GM21723 (cell line): ENCODE measurements around the gene ADCY4.
"Not testable (repeated sequence)": the region's sequence is repeated elsewhere in the genome, so short reads cannot be mapped to it uniquely, and the experiment has no call there.

ENCODE experiments used
- ATAC-seq: cut with Tn5 transposase; IDR thresholded peaks from one replicate; pipeline ENCODE4 v1.9.1; 2021; ENCODE audit warnings: mild to moderate bottlenecking, moderate library complexity; ENCODE audit not compliant: unreplicated experiment

Gene ADCY4

GRCh38 chr14:24334431-24335291, at the start of gene ADCY4:
ADCY4 (minus strand) TSS chr14:24335071; CDS start chr14:24334652, 419 bp downstream.
- ATAC-seq = no peak

DNA sequence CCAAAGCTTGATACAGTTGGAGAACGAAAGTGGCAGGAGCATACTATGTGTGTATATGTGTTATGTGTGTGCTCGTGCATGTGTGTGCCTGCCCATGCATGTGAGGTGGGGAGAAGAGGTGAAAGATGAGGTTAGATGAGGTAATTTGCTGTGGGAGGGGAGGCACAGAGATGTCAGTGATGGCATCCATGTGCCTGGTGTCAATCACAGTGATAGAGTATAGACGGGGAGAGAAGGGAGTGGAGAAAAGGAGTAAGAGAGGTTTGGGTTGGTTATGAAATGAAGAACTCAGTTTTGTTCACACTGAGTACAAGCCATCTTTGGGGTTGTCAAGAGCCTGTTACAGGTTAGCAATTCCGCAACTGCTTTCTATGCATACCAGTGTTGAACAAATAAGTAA, 49.3 kb upstream of the ADCY4 start:
- ATAC-seq = no peak

- ATAC-seq = no peak
Observed at GRCh38 chr14:24382064-24382371, 47.1 kb upstream of the ADCY4 start.

GRCh38 chr14:24381363-24382063, 46.6 kb upstream of the ADCY4 start:
- ATAC-seq = no peak

GRCh38 chr14:24379907-24380730, 45.2 kb upstream of the ADCY4 start:
- no peak for ATAC-seq

GRCh38 chr14:24378981-24379906, 44.4 kb upstream of the ADCY4 start:
- no peak for ATAC-seq

DNA sequence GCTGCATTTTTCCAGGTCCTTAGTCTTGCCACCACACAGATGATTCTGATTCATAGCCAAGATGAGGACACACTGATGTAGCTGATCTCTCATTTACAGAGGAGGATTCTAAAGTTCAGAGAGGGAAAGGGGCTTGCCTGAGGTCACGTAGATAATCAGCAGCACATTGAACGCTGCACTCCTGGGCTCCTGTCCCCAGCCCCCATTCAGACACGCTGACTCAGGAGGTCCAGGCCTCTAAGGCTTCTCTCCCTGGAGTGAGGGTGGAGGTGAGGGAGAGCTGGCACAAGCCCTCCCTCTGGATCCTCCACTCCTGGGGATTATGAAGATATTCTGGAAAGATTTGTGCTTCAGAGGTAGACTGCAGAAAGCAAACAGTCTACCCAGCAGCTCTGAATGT, 43.5 kb upstream of the ADCY4 start:
- ATAC-seq = no peak

DNA sequence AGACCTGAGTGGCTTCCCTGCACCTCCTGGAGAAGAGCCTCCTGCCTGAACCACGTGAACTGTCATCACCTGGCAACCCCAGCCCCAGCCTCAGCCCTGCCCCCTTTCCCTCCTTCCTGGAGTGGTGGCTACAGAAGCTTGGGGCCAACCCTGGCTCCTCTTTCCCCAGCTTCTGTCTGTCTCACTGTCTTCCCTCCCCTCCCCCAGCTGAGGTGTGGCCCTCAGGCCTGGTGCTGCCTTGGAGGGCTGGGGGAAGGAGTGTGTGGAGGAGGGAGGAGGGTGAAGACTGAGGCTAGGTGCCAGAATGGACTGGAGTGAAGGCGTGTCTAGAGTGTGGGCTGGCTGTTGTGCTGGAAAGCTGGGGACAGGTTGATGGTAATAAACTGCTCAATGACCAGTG, 42.8 kb upstream of the ADCY4 start:
- no peak for ATAC-seq

- ATAC-seq = no peak
Observed at GRCh38 chr14:24377126-24377525, 42.3 kb upstream of the ADCY4 start.

DNA sequence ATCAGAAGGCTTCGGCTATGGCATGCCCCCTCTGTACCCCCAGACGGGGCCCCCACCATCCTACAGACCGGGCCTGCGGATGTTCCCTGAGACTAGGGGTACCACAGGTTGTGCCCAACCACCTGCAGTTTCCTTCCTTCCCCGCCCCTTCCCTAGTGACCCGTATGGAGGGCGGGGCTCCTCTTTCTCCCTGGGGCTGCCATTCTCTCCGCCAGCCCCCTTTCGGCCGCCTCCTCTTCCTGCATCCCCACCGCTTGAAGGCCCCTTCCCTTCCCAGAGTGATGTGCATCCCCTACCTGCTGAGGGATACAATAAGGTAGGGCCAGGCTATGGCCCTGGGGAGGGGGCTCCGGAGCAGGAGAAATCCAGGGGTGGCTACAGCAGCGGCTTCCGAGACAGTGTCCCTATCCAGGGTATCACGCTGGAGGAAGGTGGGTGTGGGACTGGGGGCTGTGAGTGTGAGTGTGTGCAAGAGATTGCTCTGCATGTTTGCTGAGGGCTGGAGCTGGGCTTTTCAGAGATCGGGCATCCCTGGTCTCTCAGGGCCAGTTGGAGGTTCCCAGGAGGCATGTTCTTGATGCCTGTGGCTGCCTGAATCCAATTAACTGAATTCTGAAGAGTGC, 41.7 kb upstream of the ADCY4 start:
- ATAC-seq = no peak

GRCh38 chr14:24372701-24373416, 38.0 kb upstream of the ADCY4 start:
- no peak for ATAC-seq

GRCh38 chr14:24371605-24372004, 36.7 kb upstream of the ADCY4 start:
- not testable (repeated sequence) for ATAC-seq

DNA sequence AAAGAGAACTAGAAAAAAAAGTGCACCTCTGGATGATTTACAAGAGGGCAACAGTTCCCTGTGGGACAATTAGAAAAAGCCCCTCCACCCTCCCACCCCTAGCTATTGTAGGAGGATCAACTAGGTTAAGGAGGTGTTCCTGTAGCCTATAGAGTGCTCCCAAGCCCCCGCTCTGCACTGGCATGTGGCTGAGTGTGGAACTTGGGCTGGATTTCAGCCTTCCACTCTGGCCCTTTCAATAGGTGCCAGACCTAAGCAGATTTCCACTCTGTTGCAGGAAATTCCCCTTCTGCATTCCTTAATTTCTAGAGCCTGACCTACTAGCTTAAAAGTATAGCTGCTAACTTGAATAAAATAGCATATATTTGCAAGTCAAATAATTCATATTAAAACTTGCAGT, 35.9 kb upstream of the ADCY4 start:
- no peak for ATAC-seq

- no peak for ATAC-seq
Observed at GRCh38 chr14:24369907-24370687, 35.2 kb upstream of the ADCY4 start.

GRCh38 chr14:24369463-24369862, 34.6 kb upstream of the ADCY4 start:
- ATAC-seq = no peak

- no peak for ATAC-seq
Observed at GRCh38 chr14:24368562-24369252, 33.8 kb upstream of the ADCY4 start.

DNA sequence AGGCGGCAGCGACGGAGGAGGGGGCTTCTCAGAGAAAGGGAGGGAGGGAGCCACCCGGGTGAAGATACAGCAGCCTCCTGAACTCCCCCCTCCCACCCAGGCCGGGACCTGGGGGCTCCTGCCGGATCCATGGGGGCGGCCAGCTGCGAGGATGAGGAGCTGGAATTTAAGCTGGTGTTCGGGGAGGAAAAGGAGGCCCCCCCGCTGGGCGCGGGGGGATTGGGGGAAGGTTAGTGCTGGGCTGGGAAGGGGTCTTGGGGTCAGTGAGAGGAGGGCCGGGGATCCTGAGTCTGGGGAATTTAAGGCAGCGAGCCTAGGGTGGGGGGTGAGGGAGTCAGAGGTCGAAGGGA, 33.3 kb upstream of the ADCY4 start:
- ATAC-seq = no peak
